CD14-positive monocyte (primary cell): Measurements from ENCODE around the gene WHRN. TPM values are rescaled to one million over a fixed set of nuclear protein-coding genes. Genes with fewer than 3 reads are reported as not detected.
A peak's percentile ranks its signal among the peaks of the same experiment; 100 is the strongest.

Experiments used
- DNase-seq, 3 donors: peaks; one replicate each; pipeline ENCODE4 v3.0.0-alpha.2; 2011 to 2022
- H2AFZ ChIP-seq: 2 replicates; pipeline ENCODE4 v1.6.0; 2012; ENCODE audit warnings: mild to moderate bottlenecking, low read depth, low read length, inconsistent platforms; ENCODE audit not compliant: insufficient read depth, poor library complexity, severe bottlenecking
- H3K27ac ChIP-seq, 2 donors: 1 replicate in 1 of 2; 2 replicates in 1 of 2; pipeline ENCODE4 v1.5.1; 2012 to 2013; ENCODE audit warnings: low read length in 2 of 2, control low read depth in 1 of 2, inconsistent platforms in 1 of 2, low read depth in 1 of 2, mild to moderate bottlenecking in 1 of 2
- H3K27me3 ChIP-seq, 2 donors: one replicate each; pipeline versions ENCODE4 v1.6.0 to v1.6.1; 2011 to 2013; ENCODE audit warnings: low read length in 2 of 2; ENCODE audit not compliant: control insufficient read depth in 2 of 2, insufficient read depth in 2 of 2
- H3K36me3 ChIP-seq, 2 donors: replicated peaks in 1 of 2; 1 replicate in 1 of 2; 2 replicates in 1 of 2; pipeline versions ENCODE4 v1.5.1 to v1.6.1; 2012 to 2013; ENCODE audit warnings: low read length in 2 of 2, control low read depth in 1 of 2, inconsistent platforms in 1 of 2, mild to moderate bottlenecking in 1 of 2; ENCODE audit not compliant: insufficient read depth in 2 of 2, control insufficient read depth in 1 of 2
- H3K4me1 ChIP-seq, 2 donors: 1 replicate in 1 of 2; 2 replicates in 1 of 2; pipeline versions ENCODE4 v1.5.1 to v1.6.1; 2012 to 2013; ENCODE audit warnings: low read length in 2 of 2, control low read depth in 1 of 2, inconsistent platforms in 1 of 2, mild to moderate bottlenecking in 1 of 2, moderate library complexity in 1 of 2; ENCODE audit not compliant: insufficient read depth in 2 of 2, control insufficient read depth in 1 of 2
- H3K4me2 ChIP-seq: replicated peaks from 2 replicates; pipeline ENCODE3; 2012; ENCODE audit warnings: low read length, moderate library complexity, mild to moderate bottlenecking; ENCODE audit not compliant: poor library complexity, severe bottlenecking; ENCODE audit errors: extremely low read depth
- H3K4me3 ChIP-seq, 3 experiments: fragments of 200-600 bp in 1 of 3; sonication (generic) in 1 of 3; replicated peaks in 1 of 3; 1 replicate in 2 of 3; 2 replicates in 1 of 3; pipeline ENCODE4 v1.5.1; 2011 to 2013; ENCODE audit warnings: low read length in 3 of 3, mild to moderate bottlenecking in 3 of 3, control low read depth in 2 of 3, low read depth in 2 of 3, inconsistent platforms in 1 of 3, moderate library complexity in 1 of 3
- H3K79me2 ChIP-seq: 2 replicates; pipeline ENCODE4 v1.6.0; 2012; ENCODE audit warnings: mild to moderate bottlenecking, control low read depth, inconsistent platforms, low read length, moderate library complexity; ENCODE audit not compliant: insufficient read depth
- H3K9ac ChIP-seq: 2 replicates; pipeline ENCODE4 v1.6.0; 2017; ENCODE audit warnings: low read length, mild to moderate bottlenecking; ENCODE audit not compliant: insufficient read depth, poor library complexity, severe bottlenecking
- H3K9me3 ChIP-seq, 2 donors: replicated peaks in 1 of 2; 1 replicate in 1 of 2; 2 replicates in 1 of 2; pipeline versions ENCODE4 v1.5.1 to v1.6.1; 2012 to 2013; ENCODE audit warnings: low read length in 2 of 2, control low read depth in 1 of 2; ENCODE audit not compliant: control insufficient read depth in 1 of 2, insufficient read depth in 1 of 2
- H4K20me1 ChIP-seq: 2 replicates; pipeline ENCODE4 v1.6.0; 2012; ENCODE audit warnings: mild to moderate bottlenecking, low read length, control low read depth, moderate library complexity; ENCODE audit not compliant: insufficient read depth
- H3K27ac Mint-ChIP-seq, 7 donors: one replicate each; pipeline ENCODE4 v1.8.0; 2020; ENCODE audit warnings: mild to moderate bottlenecking in 7 of 7, mixed read lengths in 7 of 7, moderate library complexity in 6 of 7, inconsistent platforms in 2 of 7
- H3K27me3 Mint-ChIP-seq, 3 donors: one replicate each; pipeline ENCODE4 v1.8.0; 2021 to 2022; ENCODE audit warnings: low read depth in 3 of 3, mild to moderate bottlenecking in 3 of 3, mixed read lengths in 3 of 3, moderate library complexity in 3 of 3, inconsistent platforms in 1 of 3
- H3K36me3 Mint-ChIP-seq, 2 donors: one replicate each; pipeline ENCODE4 v1.8.0; 2020; ENCODE audit warnings: mixed read lengths in 2 of 2, inconsistent platforms in 1 of 2, mild to moderate bottlenecking in 1 of 2
- H3K4me1 Mint-ChIP-seq: one replicate; pipeline ENCODE4 v1.8.0; 2020; ENCODE audit warnings: mild to moderate bottlenecking, mixed read lengths
- H3K4me3 Mint-ChIP-seq, 2 donors: one replicate each; pipeline ENCODE4 v1.8.0; 2020; ENCODE audit warnings: mild to moderate bottlenecking in 2 of 2, mixed read lengths in 2 of 2, moderate library complexity in 1 of 2
- H3K9me3 Mint-ChIP-seq, 7 donors: one replicate each; pipeline ENCODE4 v1.8.0; 2020 to 2022; ENCODE audit warnings: mixed read lengths in 7 of 7, mild to moderate bottlenecking in 6 of 7, moderate library complexity in 6 of 7, inconsistent platforms in 2 of 7
- WGBS: methylation state at CpG from one replicate; pipeline ENCODE4 v1.1.5; 2013; ENCODE audit warnings: missing lambda C conversion rate; ENCODE audit not compliant: insufficient coverage; 5-methylcytosine and 5-hydroxymethylcytosine counted together
- intact Hi-C, 2 donors: fragments of 100-400 bp; cut with micrococcal nuclease; formaldehyde crosslinking; loops; one replicate each; pipeline versions ENCODE4 v1.15.0 to v1.15.1; 2023
- polyA plus RNA-seq, 3 donors: library from polyadenylated mRNA; depleted of rRNA in 1 of 3; unstranded in 2 of 3; stranded (reverse) in 1 of 3; fragments of 300-500 nt in 2 of 3; fragments of >200 nt in 1 of 3; fragmentation: Illumina TruSeq in 2 of 3; gene quantifications; 1 replicate in 2 of 3; 2 replicates in 1 of 3; pipeline ENCODE4 v1.2.3, GENCODE V29; 2012 to 2021
- TF ChIP-seq, protein P1 (sequence below): fragments of 200-600 bp; IDR thresholded peaks from one replicate; pipeline ENCODE4 v1.8.0; 2022; ENCODE audit warnings: antibody characterized with exemption, mild to moderate bottlenecking

WHRN gene
- polyA plus RNA-seq, 3 donors, result 0.13 to 0.59 (median 0.30) TPM

DNA sequence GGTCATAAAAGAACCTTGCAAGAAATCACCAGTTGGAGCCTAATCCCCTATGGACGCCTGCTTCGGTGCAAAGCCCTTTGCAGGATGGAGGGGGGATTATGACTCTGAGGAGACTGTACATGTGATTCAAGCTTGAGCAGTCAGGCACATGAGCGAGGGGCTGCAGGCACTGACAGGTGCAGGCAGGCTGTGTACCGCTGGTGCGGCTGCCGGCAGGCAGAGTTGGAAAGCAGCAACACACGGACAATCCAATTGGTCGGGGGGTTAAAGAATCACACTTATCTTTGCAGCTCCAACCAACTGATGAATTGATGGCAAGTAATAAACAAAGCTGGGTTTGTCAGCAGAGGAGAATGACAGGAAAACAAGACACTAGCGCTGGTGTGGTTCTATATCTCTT is 5.7 kb downstream of the WHRN start:
- no peaks in the 10 kb centered on the region for H3K79me2 ChIP-seq
- no peak for DNase-seq
- peaks cover 3 to 5% of the 10 kb centered on the region in 2 donors for H3K4me1 ChIP-seq
- no peak overlapping the region for H3K27ac ChIP-seq
- H3K4me2 ChIP-seq, result no peak overlapping the region
- Mint-ChIP-seq H3K4me1 (no peaks in the 10 kb centered on the region), H3K4me3 (no peak overlapping the region), H3K27me3 (peaks cover 28 to 42% (median 35%) of the 10 kb centered on the region in 3 donors), H3K9me3 (peaks cover 0 to 6% (median 0%) of the 10 kb centered on the region in 7 donors), H3K36me3 (peaks cover 0 to 2% of the 10 kb centered on the region in 2 donors), H3K27ac (peak overlapping the region in 2 of 7 donors; percentile 61)
- peaks cover 9 to 40% of the 10 kb centered on the region in 2 donors for H3K27me3 ChIP-seq
- H3K9me3 ChIP-seq, result peaks cover 0 to 7% of the 10 kb centered on the region in 2 donors
- intact Hi-C loops, result loop anchor here in 1 of 2 donors (10.0 kb wide), 1 partner anchor 155 kb away; no protein-coding TSS in a partner anchor
- H3K4me3 ChIP-seq, result no peak overlapping the region
- H4K20me1 ChIP-seq, result no peaks in the 10 kb centered on the region
- no peaks in the 10 kb centered on the region for H3K36me3 ChIP-seq
- no peak overlapping the region for H3K9ac ChIP-seq
- 96% methylated on average over 6 of the region's 9 CpGs for WGBS
- H2AFZ ChIP-seq, result no peak overlapping the region
- TF ChIP-seq, protein P1, sequence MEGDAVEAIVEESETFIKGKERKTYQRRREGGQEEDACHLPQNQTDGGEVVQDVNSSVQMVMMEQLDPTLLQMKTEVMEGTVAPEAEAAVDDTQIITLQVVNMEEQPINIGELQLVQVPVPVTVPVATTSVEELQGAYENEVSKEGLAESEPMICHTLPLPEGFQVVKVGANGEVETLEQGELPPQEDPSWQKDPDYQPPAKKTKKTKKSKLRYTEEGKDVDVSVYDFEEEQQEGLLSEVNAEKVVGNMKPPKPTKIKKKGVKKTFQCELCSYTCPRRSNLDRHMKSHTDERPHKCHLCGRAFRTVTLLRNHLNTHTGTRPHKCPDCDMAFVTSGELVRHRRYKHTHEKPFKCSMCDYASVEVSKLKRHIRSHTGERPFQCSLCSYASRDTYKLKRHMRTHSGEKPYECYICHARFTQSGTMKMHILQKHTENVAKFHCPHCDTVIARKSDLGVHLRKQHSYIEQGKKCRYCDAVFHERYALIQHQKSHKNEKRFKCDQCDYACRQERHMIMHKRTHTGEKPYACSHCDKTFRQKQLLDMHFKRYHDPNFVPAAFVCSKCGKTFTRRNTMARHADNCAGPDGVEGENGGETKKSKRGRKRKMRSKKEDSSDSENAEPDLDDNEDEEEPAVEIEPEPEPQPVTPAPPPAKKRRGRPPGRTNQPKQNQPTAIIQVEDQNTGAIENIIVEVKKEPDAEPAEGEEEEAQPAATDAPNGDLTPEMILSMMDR, result no peak

DNA sequence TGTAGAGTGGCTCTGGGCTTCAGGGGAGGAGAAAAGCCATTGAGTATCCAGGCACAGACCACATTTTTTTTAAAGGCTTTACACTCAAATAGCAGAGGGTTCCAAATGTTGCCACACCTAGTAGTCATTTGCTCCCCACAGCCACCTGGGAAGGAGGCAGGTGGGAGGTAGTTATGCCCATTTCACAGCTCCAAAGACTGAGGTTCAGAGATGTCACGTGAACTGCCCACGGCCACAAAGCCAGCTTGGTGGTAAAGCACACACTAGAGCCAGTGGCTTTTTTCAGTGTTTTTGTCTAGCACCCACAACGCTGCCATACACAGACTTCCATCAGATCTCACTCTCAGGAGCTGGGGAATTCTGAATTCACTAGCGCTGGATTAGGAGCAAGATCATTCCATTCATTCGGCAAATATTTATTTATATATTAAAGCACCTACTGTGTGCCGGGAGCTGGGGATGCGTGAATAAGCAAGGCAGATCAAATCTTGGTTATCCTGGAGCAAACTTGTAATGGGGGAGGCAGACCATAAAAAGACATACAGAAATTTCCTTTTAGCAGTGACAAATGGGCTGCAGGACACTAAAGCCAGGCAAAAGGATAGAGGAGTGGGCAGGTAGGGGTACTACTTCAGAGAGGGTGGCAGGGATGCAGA is 7.4 kb downstream of the WHRN start:
- Histone ChIP-seq H2AFZ (no peak overlapping the region), H3K4me1 (no peaks in the 10 kb centered on the region), H3K27ac (no peak overlapping the region), H3K4me3 (no peak overlapping the region), H3K79me2 (no peaks in the 10 kb centered on the region), H3K27me3 (peaks cover 0 to 23% of the 10 kb centered on the region in 2 donors), H4K20me1 (no peaks in the 10 kb centered on the region), H3K36me3 (no peaks in the 10 kb centered on the region), H3K9me3 (no peaks in the 10 kb centered on the region), H3K9ac (no peak overlapping the region), H3K4me2 (no peak overlapping the region)
- H3K36me3 Mint-ChIP-seq, result no peaks in the 10 kb centered on the region
- H3K27me3 Mint-ChIP-seq, result peaks cover 12 to 26% (median 19%) of the 10 kb centered on the region in 3 donors
- no peak for DNase-seq
- H3K4me3 Mint-ChIP-seq, result no peak overlapping the region
- intact Hi-C loops, result loop anchor here in 1 of 2 donors (10.0 kb wide), 1 partner anchor 153 kb away; no protein-coding TSS in a partner anchor
- H3K9me3 Mint-ChIP-seq, result peaks cover 0 to 3% (median 0%) of the 10 kb centered on the region in 7 donors
- H3K4me1 Mint-ChIP-seq, result no peaks in the 10 kb centered on the region
- WGBS, result 94% methylated on average over 3 of the region's 7 CpGs
- TF ChIP-seq, protein P1, result no peak
- no peak overlapping the region for H3K27ac Mint-ChIP-seq
